ENCODE data around the gene TPX2.

TPX2 gene

DNA sequence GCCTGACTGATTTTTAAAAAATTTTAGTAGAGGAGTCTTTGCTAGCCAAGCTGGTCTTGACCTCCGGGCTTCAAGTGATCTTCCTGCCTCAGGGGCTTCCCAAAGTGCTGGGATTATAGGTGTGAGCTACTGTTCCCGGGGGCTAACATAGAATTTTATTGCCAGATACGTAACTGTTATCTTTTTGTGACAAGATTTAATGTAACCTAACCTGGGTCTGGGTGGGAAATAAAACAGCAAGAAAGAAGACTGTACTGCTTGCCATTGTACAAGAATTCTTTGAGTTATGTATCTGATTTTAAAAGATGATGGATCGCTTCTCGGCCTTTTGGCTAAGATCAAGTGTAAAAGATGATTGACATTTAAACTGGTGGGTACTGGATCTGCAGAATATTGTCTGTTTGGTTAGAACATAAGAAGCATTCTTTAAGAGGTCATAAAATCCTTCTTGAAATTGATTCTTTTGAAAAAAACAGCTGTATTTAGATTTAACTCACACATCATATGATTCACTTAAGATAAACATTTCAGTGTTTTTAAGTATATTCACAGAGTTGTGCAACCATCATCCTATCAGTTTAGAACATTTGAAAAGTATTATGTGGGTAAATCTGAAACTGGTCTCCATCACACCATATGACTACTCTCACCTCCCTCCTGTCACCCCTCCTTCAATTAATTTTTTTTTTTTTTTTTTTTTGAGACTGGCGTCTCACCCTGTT, 21.6 kb downstream of the TPX2 start:
- FAIRE-seq (no peak), DNase-seq (ENCODE audit: insufficient read length, low spot score) (no peak)

- DNase-seq (ENCODE audit: insufficient read length, low spot score) (no peak), FAIRE-seq (no peak)
Measured at GRCh38 chr20:31764641-31765305, 25.7 kb downstream of the TPX2 start.

DNA sequence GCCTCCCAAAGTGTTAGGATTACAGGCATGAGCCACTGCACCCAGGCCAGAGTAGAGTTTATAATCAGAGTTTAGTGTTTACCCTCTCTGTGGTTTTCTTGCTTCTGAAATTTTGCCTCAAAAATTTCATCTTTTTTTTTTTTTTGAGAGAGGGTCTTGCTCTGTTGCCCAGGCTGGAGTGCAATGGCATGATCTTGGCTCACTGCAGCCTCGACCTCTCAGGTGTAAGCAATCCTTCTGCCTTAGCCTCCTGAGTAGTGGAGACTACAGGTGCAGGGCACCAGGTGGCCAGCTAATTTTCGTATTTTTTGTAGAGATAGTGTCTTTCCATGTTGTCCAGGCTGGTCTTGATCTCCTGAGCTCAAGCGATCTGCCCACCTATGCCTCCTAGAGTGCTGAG, 28.7 kb downstream of the TPX2 start:
- FAIRE-seq: no peak
- DNase-seq (ENCODE audit: insufficient read length, low spot score): no peak

- no peak for FAIRE-seq
Measured at GRCh38 chr20:31769681-31770080, 30.6 kb downstream of the TPX2 start.

DNA sequence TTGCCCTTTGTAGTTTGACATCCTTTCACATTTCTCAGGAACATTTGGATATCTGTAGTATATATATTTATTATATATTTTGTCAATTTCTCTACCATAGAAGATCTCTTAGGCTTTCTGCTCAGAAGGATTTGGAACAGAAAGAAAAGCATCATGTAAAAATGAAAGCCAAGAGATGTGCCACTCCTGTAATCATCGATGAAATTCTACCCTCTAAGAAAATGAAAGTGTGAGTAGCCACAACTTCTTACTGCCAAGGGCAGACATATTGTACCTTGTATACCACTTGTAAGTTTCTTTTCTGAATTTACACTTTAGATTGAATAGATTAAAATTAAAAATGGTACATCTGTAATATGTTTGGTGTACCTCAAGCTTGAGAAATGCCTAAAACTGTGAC, 31.2 kb downstream of the TPX2 start:
- DNase-seq (ENCODE audit: insufficient read length, low spot score) (no peak), FAIRE-seq (no peak)

More at GRCh38 chr20:31769681-31770080, 30.6 kb downstream of the TPX2 start:
- DNase-seq (ENCODE audit: insufficient read length, low spot score): no peak

- DNase-seq (ENCODE audit: insufficient read length, low spot score): no peak
- no peak for FAIRE-seq
Measured at GRCh38 chr20:31774408-31774807, 35.3 kb downstream of the TPX2 start.

DNA sequence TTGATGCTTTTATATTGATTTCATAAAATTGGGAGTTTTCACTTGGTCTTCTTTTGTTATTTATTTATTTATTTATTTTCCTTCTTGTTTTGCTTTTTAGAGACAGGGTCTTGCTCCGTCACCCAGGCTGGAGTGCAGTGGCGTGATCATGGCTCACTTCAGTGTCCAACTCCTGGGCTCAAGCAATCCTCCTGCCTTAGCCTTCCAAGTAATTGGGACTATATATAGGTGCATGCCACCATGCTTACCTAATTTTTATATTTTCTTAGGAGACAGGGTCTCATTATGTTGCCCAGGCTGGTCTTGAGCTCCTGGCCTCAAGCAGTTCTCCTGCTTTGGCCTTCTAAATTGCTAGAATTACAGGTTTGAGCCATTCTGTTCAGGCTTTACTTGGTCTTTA, 41.7 kb downstream of the TPX2 start:
- DNase-seq (ENCODE audit: insufficient read length, low spot score) (no peak), FAIRE-seq (no peak)

DNA sequence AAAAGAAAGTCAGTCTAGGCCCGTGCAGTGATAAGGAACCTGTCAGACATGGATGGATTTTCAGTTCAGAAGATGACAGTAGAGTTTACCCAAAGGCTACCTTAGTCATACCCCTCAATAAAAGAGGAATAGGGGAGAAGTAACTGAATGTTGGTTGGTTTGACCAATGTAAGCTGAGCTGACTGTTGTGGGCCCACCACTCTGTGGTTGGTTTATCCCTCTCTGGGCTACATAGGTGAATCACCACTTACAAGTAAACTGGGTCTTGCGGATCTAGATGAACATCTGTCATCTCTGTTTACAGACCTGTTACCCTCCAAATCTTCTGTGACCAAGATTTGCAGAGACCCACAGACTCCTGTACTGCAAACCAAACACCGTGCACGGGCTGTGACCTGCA, 42.9 kb downstream of the TPX2 start:
- FAIRE-seq (no peak), DNase-seq (ENCODE audit: insufficient read length, low spot score) (no peak)

DNA sequence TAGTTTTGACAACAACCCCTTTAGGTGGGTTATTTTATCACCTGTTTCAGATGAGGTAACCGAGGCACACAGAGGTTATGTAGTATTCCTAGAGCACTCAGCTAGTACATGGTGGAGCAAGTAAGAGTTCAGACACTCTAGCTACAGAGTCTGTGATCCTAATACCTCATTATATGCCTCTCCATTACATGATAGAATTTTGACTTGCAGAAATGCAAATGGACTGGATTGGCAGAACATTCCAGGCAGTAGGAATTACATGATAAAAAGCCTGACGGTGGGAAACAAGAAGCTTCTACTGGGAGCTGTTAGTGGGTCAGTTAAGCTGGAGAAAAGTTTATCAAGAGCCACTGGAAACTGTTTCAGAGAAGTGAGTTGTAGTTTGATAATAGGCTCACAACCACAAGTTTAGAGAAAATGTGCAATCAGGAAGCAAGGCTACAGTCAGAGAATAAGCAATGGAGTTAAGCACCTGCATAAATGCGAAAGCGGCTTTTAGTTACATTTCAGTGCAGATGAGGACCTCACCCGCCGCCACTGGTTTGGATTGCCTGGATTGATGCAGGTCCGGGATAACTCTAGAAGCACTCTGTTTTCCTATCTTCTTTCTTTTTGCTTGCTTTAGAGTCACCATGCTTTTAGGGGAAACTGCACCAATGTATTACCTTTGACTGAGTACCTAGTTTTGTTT, 45.4 kb downstream of the TPX2 start:
- FAIRE-seq: no peak
- DNase-seq (ENCODE audit: insufficient read length, low spot score): no peak

DNA sequence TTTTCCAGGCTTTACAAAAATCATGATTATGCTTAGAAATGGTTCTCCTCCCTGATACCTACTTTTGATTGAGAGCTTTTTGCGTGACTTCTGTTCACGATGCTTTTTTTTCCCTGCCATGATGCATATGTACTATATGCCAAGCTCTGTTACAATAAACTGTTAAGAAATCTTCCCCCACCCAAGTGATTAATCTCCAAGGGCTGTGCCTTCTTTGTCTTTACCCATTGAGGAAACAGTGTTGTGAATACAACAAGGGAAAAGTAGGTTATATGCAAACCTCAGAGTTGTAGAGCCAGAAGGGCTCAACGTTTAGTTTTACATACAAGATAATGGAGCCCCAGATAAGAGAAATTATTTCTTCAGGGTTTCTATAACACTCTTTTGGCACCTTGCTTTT, 46.0 kb downstream of the TPX2 start:
- DNase-seq (ENCODE audit: insufficient read length, low spot score) (no peak), FAIRE-seq (no peak)

DNA sequence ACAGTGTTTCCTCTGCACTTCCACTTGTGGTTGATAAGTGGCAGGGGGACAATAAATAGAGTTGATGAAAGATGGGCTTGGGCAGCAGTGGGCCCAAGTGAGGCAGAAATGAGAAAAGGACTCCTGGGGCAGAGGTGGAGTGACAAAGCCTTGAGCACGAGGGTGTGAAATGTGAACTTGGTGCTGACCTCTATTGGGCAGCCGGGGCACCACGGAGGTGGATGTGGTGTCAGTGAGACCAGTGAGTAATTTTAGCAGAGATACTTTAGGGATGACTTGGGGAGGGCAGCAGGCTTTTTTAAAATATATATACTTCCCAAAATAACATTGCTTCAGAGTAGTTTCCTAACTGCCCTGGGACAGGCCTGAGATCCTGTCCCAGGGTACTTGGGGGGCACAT, 49.5 kb downstream of the TPX2 start:
- no peak for FAIRE-seq

DNA sequence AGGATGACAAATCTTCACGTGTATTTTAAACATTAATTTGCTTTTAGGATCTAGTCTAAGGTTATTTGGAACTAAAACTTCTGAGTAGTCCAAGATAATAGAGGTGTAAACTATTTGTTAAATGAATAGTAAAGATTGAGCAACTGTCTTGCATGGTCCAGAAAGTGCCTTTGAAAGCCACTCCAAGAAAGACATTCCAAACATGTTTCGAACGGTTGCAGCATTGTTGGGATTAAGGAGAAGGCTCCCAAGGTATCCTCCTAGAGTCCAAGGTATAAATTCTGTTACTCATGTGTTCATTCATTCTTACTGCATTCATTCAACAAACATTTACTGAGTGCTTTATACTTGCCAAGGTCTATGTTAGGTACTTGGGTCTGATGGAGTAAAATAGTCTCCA, 51.3 kb downstream of the TPX2 start:
- no peak for DNase-seq (ENCODE audit: insufficient read length, low spot score)
- FAIRE-seq: no peak

More for the DNA sequence above, 49.5 kb downstream of the TPX2 start:
- no peak for DNase-seq (ENCODE audit: insufficient read length, low spot score)

- no peak for DNase-seq (ENCODE audit: insufficient read length, low spot score)
- no peak for FAIRE-seq
Measured at GRCh38 chr20:31797364-31797763, 58.3 kb downstream of the TPX2 start.

DNA sequence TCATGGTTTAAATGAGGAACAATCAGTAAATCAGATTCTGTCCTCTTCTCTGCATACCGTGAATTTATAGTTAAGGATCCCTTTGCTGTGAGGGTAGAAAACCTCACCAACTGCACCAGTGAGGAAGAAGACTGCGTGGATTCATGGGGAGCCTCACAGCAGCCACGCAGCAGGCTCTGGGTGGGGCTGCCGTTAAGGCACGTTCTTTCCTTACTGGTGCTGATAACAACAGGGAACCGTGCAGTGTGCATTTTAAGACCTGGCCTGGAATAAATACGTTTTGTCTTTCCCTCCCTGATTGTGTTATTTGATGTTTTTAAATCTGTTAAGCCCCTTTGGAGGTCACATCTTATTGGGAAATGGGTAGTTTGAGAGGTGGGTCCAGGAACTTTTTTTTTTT, 62.4 kb downstream of the TPX2 start:
- FAIRE-seq: no peak
- no peak for DNase-seq (ENCODE audit: insufficient read length, low spot score)

- DNase-seq (ENCODE audit: insufficient read length, low spot score) (no peak), FAIRE-seq (no peak)
Measured at GRCh38 chr20:31803552-31804291, 64.6 kb downstream of the TPX2 start.

DNA sequence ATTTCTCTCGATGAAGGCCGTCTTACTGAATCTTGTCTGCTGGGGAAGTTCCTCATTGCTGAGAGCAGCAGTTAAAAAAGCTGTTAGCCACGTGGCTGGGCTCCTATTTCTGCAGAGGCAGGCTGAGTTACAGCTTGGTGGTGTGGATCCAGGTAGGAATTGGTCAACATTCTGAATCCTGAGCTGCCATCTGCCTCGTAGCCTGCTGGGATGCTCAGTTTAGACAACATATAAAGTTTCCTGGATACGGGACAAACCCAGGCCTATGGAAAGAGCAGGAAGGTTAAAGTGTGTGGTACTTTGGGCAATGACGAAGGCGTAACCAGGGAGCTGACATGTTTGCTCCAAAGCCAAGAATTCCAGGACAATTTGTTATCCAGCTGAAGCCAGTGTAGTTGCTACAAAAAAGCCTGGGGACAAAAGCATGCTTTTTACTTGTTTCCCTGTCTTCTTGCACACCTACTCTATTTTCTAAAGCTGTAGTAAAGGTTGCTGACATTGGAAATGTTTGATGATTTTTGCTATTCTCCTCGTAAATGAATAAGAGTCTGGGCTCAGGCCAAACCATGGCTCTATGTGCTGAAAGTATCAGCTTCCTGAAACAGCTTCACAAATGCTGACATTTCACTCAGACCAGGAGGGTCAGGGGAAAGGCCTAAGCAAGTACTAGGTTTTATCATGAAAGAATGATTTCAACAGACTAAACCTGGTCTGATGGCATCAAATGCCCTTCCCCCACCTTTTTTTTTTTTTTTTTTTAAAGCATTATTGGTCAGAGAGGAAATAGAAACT, 67.7 kb downstream of the TPX2 start:
- DNase-seq (ENCODE audit: insufficient read length, low spot score) (no peak), FAIRE-seq (no peak)

- FAIRE-seq: no peak
- no peak for DNase-seq (ENCODE audit: insufficient read length, low spot score)
Measured at GRCh38 chr20:31808481-31808880, 69.4 kb downstream of the TPX2 start.

- FAIRE-seq (no peak), DNase-seq (ENCODE audit: insufficient read length, low spot score) (no peak)
Measured at GRCh38 chr20:31809661-31810060, 70.6 kb downstream of the TPX2 start.

DNA sequence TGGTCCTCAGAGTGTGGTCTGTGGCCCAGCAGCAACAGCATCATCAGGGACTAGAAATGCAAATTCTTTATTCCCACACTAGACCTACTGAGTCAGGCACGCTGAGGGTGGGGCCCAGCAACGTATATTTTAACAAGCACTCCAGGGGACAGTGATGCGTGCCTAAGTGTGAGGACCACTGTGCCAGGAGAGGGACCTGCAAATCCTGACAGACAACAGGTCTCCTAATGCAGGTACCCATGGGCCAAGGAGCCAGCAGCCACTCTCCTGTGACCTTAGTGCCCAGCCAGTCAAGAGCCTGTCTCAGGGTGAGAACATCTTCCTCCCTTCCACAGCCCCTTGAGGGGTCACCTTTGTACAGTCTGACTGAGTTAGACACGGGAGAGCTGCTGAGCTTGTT, 72.1 kb downstream of the TPX2 start:
- no peak for DNase-seq (ENCODE audit: insufficient read length, low spot score)
- FAIRE-seq: no peak

All from HTR-8/SVneo (cell line).